IMR-90 (cell line): Measurements from ENCODE around the gene CELA1. TPM values are rescaled to one million over a fixed set of nuclear protein-coding genes. Genes with fewer than 3 reads are reported as not detected.
A peak's percentile ranks its signal among the peaks of the same experiment; 100 is the strongest.

ENCODE experiments used
- ATAC-seq: fragments of 200-7000 bp; cut with Tn5 transposase; 2 replicates; pipeline ENCODE4 v1.9.1; 2020; ENCODE audit warnings: low read depth, mild to moderate bottlenecking, moderate library complexity
- BruUV-seq: library from RNA; stranded (reverse); fragments of 400-500 nt; replicated peaks from 2 replicates; lab custom pipeline; 2021; lab: Mats Ljungman, UMichigan
- CTCF ChIA-PET: fragments of 300-600 bp; formaldehyde crosslinking; extraction: SDS; loops from one replicate; lab custom pipeline; 2021; ENCODE audit warnings: antibody characterized with exemption; lab: Yijun Ruan, JAX
- POLR2A ChIA-PET: fragments of 300-600 bp; sonication (Branson Sonifier 250); formaldehyde crosslinking; loops from one replicate; lab custom pipeline; 2022; ENCODE audit warnings: antibody characterized with exemption; ENCODE audit not compliant: unreplicated experiment; lab: Charles Lee
- DNase-seq: peaks from one replicate; pipeline ENCODE4 v3.0.0; 2013
- H2AFZ ChIP-seq: replicated peaks from 2 replicates; pipeline ENCODE3; 2013; ENCODE audit warnings: low read length, mild to moderate bottlenecking; ENCODE audit not compliant: poor library complexity
- H2AK5ac ChIP-seq: 2 replicates; pipeline ENCODE4 v1.6.1; 2013; ENCODE audit warnings: low read depth, low read length, inconsistent platforms
- H2AK9ac ChIP-seq: replicated peaks from 2 replicates; pipeline ENCODE3; 2013; ENCODE audit warnings: mild to moderate bottlenecking, low read depth, low read length, moderate library complexity; ENCODE audit not compliant: poor library complexity
- H2BK120ac ChIP-seq: 2 replicates; pipeline ENCODE4 v1.6.1; 2013; ENCODE audit warnings: low read depth, low read length, inconsistent platforms
- H2BK15ac ChIP-seq: 3 replicates; pipeline ENCODE4 v1.6.1; 2013; ENCODE audit warnings: low read depth, low read length, inconsistent platforms
- H2BK20ac ChIP-seq: 2 replicates; pipeline ENCODE4 v1.6.1; 2013; ENCODE audit warnings: low read depth, mild to moderate bottlenecking, inconsistent platforms, low read length, moderate library complexity
- H2BK5ac ChIP-seq: 2 replicates; pipeline ENCODE4 v1.6.1; 2013; ENCODE audit warnings: mild to moderate bottlenecking, low read depth, low read length, inconsistent platforms; ENCODE audit not compliant: poor library complexity, severe bottlenecking
- H3K14ac ChIP-seq: replicated peaks from 2 replicates; pipeline ENCODE4 v1.6.1; 2013; ENCODE audit warnings: low read depth, low read length, inconsistent platforms
- H3K18ac ChIP-seq: 2 replicates; pipeline ENCODE4 v1.6.1; 2013; ENCODE audit warnings: low read depth, low read length, control low read depth
- H3K23ac ChIP-seq: 2 replicates; pipeline ENCODE4 v1.6.1; 2013; ENCODE audit warnings: low read depth, low read length, inconsistent platforms
- H3K27ac ChIP-seq: 2 replicates; pipeline ENCODE4 v1.5.1; 2013; ENCODE audit warnings: mild to moderate bottlenecking, control low read depth, low read length; ENCODE audit not compliant: insufficient read depth
- H3K27me3 ChIP-seq: 2 replicates; pipeline ENCODE4 v1.6.1; 2013; ENCODE audit warnings: low read length; ENCODE audit not compliant: control insufficient read depth, insufficient read depth
- H3K36me3 ChIP-seq: 2 replicates; pipeline ENCODE4 v1.6.1; 2013; ENCODE audit warnings: low read length, mixed read lengths; ENCODE audit not compliant: control insufficient read depth, insufficient read depth
- H3K4ac ChIP-seq: 2 replicates; pipeline ENCODE4 v1.6.1; 2013; ENCODE audit warnings: low read depth, low read length, inconsistent platforms
- H3K4me1 ChIP-seq: 2 replicates; pipeline ENCODE4 v1.6.1; 2013; ENCODE audit warnings: low read length, mixed read lengths; ENCODE audit not compliant: control insufficient read depth, insufficient read depth
- H3K4me2 ChIP-seq: 2 replicates; pipeline ENCODE4 v1.6.1; 2013; ENCODE audit warnings: low read depth, mild to moderate bottlenecking, control low read depth, low read length, moderate library complexity
- H3K4me3 ChIP-seq: 2 replicates; pipeline ENCODE4 v1.5.1; 2013; ENCODE audit warnings: low read depth, mild to moderate bottlenecking, control low read depth, low read length, moderate library complexity; ENCODE audit not compliant: insufficient read depth
- H3K56ac ChIP-seq: 2 replicates; pipeline ENCODE4 v1.6.1; 2013; ENCODE audit warnings: low read length, inconsistent platforms; ENCODE audit not compliant: insufficient read depth; ENCODE audit errors: extremely low read depth
- H3K79me1 ChIP-seq, 2 experiments: 2 replicates each; pipeline ENCODE4 v1.6.1; 2013; ENCODE audit warnings: low read length in 2 of 2, inconsistent platforms in 1 of 2, low read depth in 1 of 2
- H3K9ac ChIP-seq: 2 replicates; pipeline ENCODE4 v1.6.1; 2013; ENCODE audit warnings: low read depth, low read length, control low read depth
- H3K9me1 ChIP-seq: 2 replicates; pipeline ENCODE4 v1.6.1; 2013; ENCODE audit warnings: low read length, inconsistent platforms; ENCODE audit not compliant: insufficient read depth
- H3K9me3 ChIP-seq: 2 replicates; pipeline ENCODE4 v1.6.1; 2013; ENCODE audit warnings: low read length; ENCODE audit not compliant: control insufficient read depth, insufficient read depth
- H4K20me1 ChIP-seq: 2 replicates; pipeline ENCODE4 v1.6.1; 2013; ENCODE audit warnings: low read length, inconsistent platforms; ENCODE audit not compliant: insufficient read depth
- H4K5ac ChIP-seq: 2 replicates; pipeline ENCODE4 v1.6.1; 2013; ENCODE audit warnings: mild to moderate bottlenecking, low read depth, low read length, control low read depth
- H4K8ac ChIP-seq, 2 experiments: 2 replicates each; pipeline ENCODE4 v1.6.1; 2013; ENCODE audit warnings: low read depth in 2 of 2, low read length in 2 of 2, control low read depth in 1 of 2, inconsistent platforms in 1 of 2
- H4K91ac ChIP-seq: 2 replicates; pipeline ENCODE4 v1.6.1; 2013; ENCODE audit warnings: low read depth, low read length, inconsistent platforms; ENCODE audit not compliant: insufficient read depth
- FOS ChIP-seq: fragments of 150-350 bp; IDR thresholded peaks from 2 replicates; pipeline ENCODE4 v1.6.1; 2016; ENCODE audit warnings: low read depth, low read length
- MAFK ChIP-seq: IDR thresholded peaks from 2 replicates; pipeline ENCODE4 v1.6.1; 2012; ENCODE audit warnings: low read depth, low read length, improper control_type of control experiment
- MAZ ChIP-seq: IDR thresholded peaks from 2 replicates; pipeline ENCODE4 v1.6.1; 2012; ENCODE audit warnings: low read depth, mild to moderate bottlenecking, low read length, improper control_type of control experiment, moderate library complexity, borderline replicate concordance
- MXI1 ChIP-seq: IDR thresholded peaks from 2 replicates; pipeline ENCODE4 v1.6.1; 2012; ENCODE audit warnings: low read depth, mild to moderate bottlenecking, low read length, moderate library complexity, borderline replicate concordance
- RAD21 ChIP-seq: IDR thresholded peaks from 2 replicates; pipeline ENCODE4 v1.6.1; 2012; ENCODE audit warnings: low read length, improper control_type of control experiment
- RCOR1 ChIP-seq: IDR thresholded peaks from 2 replicates; pipeline ENCODE4 v1.6.1; 2012; ENCODE audit warnings: mild to moderate bottlenecking, low read length, improper control_type of control experiment; ENCODE audit not compliant: insufficient replicate concordance
- RFX5 ChIP-seq: IDR thresholded peaks from 2 replicates; pipeline ENCODE4 v1.8.0; 2012; ENCODE audit warnings: low read depth, mild to moderate bottlenecking, low read length, moderate library complexity
- USF2 ChIP-seq: fragments of 150-350 bp; IDR thresholded peaks from 2 replicates; pipeline ENCODE4 v1.6.1; 2017; ENCODE audit warnings: mild to moderate bottlenecking, antibody characterized with exemption, low read length, low read depth
- WGBS, 2 experiments: methylation state at CpG; one replicate each; pipeline versions ENCODE4 v1.1.5 to v1.1.7; 2013; ENCODE audit warnings: missing lambda C conversion rate in 2 of 2; ENCODE audit not compliant: insufficient read length in 1 of 2; ENCODE audit errors: extremely low coverage in 2 of 2; 5-methylcytosine and 5-hydroxymethylcytosine counted together
- dilution Hi-C: fragments of 300-500 bp; cut with HindIII; formaldehyde crosslinking; loops from one replicate; pipeline ENCODE4 v1.14.3; 2018; ENCODE audit warnings: low sequenced_read_pairs; ENCODE audit not compliant: unreplicated experiment
- in situ Hi-C: fragments of 300-500 bp; cut with MboI; formaldehyde crosslinking; loops from 3 replicates; pipeline ENCODE4 v1.14.3; 2019; ENCODE audit warnings: low sequenced_read_pairs, inconsistent platforms, mixed read lengths
- intact Hi-C: fragments of 100-400 bp; cut with micrococcal nuclease; formaldehyde crosslinking; loops from 2 replicates; pipeline ENCODE4 v1.10.0; 2022
- polyA plus RNA-seq, 3 experiments: library from polyadenylated mRNA; depleted of rRNA; stranded (reverse); fragments of >200 nt; gene quantifications; 2 replicates each; pipeline ENCODE4 v1.2.3, GENCODE V29; 2012; ENCODE audit warnings: low replicate concordance in 1 of 3
- total RNA-seq: library from RNA; depleted of rRNA; stranded (reverse); fragments of >200 nt; gene quantifications from 2 replicates; pipeline ENCODE4 v1.2.3, GENCODE V29; 2012

CELA1 gene
- total and polyA plus RNA-seq, 2 of the 4 experiments (the other 2 are of a cell fraction) = not detected

GRCh38 chr12:51389302-51389999 lies 43.0 kb upstream of the CELA1 start:
- Histone ChIP-seq H3K4ac (peak overlapping the region; percentile 69), H3K9me3 (no peaks in the 10 kb centered on the region), H2BK15ac (peak overlapping the region; percentile 88; the same call in 2 of the 3 replicates), H2BK120ac (peak overlapping the region; percentile 78), H3K4me1 (peaks cover 18% of the 10 kb centered on the region), H3K27me3 (no peaks in the 10 kb centered on the region), H3K9me1 (peaks cover 27% of the 10 kb centered on the region), H3K27ac (peak overlapping the region; percentile 6; the same call in 1 of the 2 replicates), H3K9ac (no peak overlapping the region), H3K23ac (peak overlapping the region; percentile 21), H3K4me2 (no peak overlapping the region), H4K91ac (peak overlapping the region; percentile 72), H4K20me1 (no peaks in the 10 kb centered on the region), H2AFZ (peak overlapping the region; percentile 80), H3K18ac (0 out of 2 replicates have a peak overlapping the region, but pooled peaks have one; percentile 19), H2AK5ac (peak overlapping the region; percentile 81), H4K8ac (peak overlapping the region; percentile 27 to 80; a peak in 3 of 4 replicates), H2BK5ac (peak overlapping the region; percentile 73), H2BK20ac (peak overlapping the region; percentile 89), H3K4me3 (no peak overlapping the region), H4K5ac (peak overlapping the region; percentile 2; the same call in 1 of the 2 replicates), H2AK9ac (peak overlapping the region; percentile 94), H3K56ac (peak overlapping the region; percentile 39; the same call in 1 of the 2 replicates), H3K79me1 (peaks cover 0 to 27% of the 10 kb centered on the region in 2 experiments; a peak in 2 of 4 replicates), H3K36me3 (no peaks in the 10 kb centered on the region), H3K14ac (peak overlapping the region; percentile 38; the same call in 1 of the 2 replicates)
- BruUV-seq = no TSS peak
- WGBS, 2 experiments = 0% methylated on average over 1 of the region's 2 CpGs; no CpG with 5 or more reads in 1 of the 2 experiments
- dilution Hi-C loops = no loop called here
- ChIA-PET CTCF (interaction anchor here (0.6 kb wide), 1 partner anchor 45 kb away, joined by 3 read pairs; no protein-coding TSS in a partner anchor), POLR2A (interaction anchor here (0.6 kb wide), 1 partner anchor 1744 kb away, joined by 5 read pairs; no protein-coding TSS in a partner anchor)
- intact Hi-C loops = no loop called here
- in situ Hi-C loops = no loop called here
- TF ChIP-seq USF2 (peak; percentile 61), RCOR1 (peak; percentile 83), MXI1 (no peak), MAFK (peak; percentile 69), FOS (peak; percentile 53; the same call in 1 of the 2 replicates), RFX5 (peak; percentile 22; the same call in 1 of the 2 replicates), MAZ (peak; percentile 41; the same call in 1 of the 2 replicates), RAD21 (no peak)
- ATAC-seq (peak; percentile 50), DNase-seq (peak; percentile 93)
